HepG2 (cell line): ENCODE results near the gene FAM169A.

Source experiments
- NFE2 ChIP-seq: sonication (generic); formaldehyde crosslinking; IDR thresholded peaks from 2 replicates; pipeline ENCODE4 v1.4.0; 2020; ENCODE audit warnings: missing genetic modification reagents
- ZNF558 ChIP-seq: sonication (generic); formaldehyde crosslinking; IDR thresholded peaks from 2 replicates; pipeline ENCODE4 v1.9.0; 2022; ENCODE audit warnings: mild to moderate bottlenecking, missing genetic modification reagents, borderline replicate concordance

DNA sequence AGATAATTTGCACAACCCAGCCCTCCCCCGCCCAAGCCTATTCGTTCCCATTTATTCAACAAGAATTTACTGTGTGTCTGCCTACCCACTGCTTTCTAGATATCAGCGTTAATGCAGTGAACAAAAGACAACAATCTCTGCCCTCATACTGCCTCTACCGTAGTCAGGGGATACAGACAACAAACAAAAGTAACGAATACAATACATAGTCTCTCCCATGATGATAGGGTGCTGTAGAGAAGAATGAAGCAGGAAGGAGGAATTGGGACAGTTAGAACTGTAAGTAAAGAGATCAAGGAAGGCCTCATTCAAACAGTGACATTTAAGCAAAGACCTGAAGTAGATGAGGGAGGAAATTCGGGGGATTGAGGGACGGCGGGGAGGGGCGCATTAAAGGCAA is 101.0 kb downstream of the FAM169A start:
- TF ChIP-seq NFE2 (CRISPR knock-in tag) (no peak), ZNF558 (CRISPR knock-in tag) (no peak)
